ENCODE measurements around the gene SH3D19.

The SH3D19 gene

GRCh38 chr4:151104621-151105020 lies 220.8 kb downstream of the SH3D19 start:
- peaks cover 68% of the 10 kb centered on the region for H3F3A ChIP-seq (ENCODE audit: insufficient read depth)

GRCh38 chr4:151103758-151104157 lies 221.6 kb downstream of the SH3D19 start:
- Histone ChIP-seq H3K36me3 (ENCODE audit: low read length) (peaks cover 64% of the 10 kb centered on the region), H3K9me3 (ENCODE audit: insufficient read depth, low read length) (no peaks in the 10 kb centered on the region), H2AFZ (ENCODE audit: low read depth, low read length, severe bottlenecking) (no peak overlapping the region), H4K20me1 (ENCODE audit: low read depth, low read length) (peaks cover 38% of the 10 kb centered on the region), H3K4me3 (ENCODE audit: insufficient read depth, low read length, poor library complexity, severe bottlenecking) (no peak overlapping the region), H3K9ac (ENCODE audit: low read length) (no peak overlapping the region), H3K4me2 (ENCODE audit: low read depth, low read length, poor library complexity, severe bottlenecking) (no peak overlapping the region), H3F3A (ENCODE audit: insufficient read depth) (peaks cover 70% of the 10 kb centered on the region), H3K27me3 (ENCODE audit: low read length) (no peaks in the 10 kb centered on the region), H3K79me2 (ENCODE audit: insufficient read depth, low read length) (peaks cover 44% of the 10 kb centered on the region), H3K27ac (ENCODE audit: low read depth, low read length) (no peak overlapping the region), H3K9me2 (replicated peaks; ENCODE audit: insufficient read depth, low read length) (no peaks in the 10 kb centered on the region)
- TF ChIP-seq EZH2phosphoT487 (conservative IDR thresholded peaks at IDR 0.05; ENCODE audit: low read length) (no peak), CTCF (IDR thresholded peaks at IDR 0.05; ENCODE audit: insufficient read depth, low read length, poor library complexity, severe bottlenecking) (no peak)

More at GRCh38 chr4:151104621-151105020, 220.8 kb downstream of the SH3D19 start:
- peaks cover 64% of the 10 kb centered on the region for H3K36me3 ChIP-seq (ENCODE audit: low read length)
- H3K9me2 ChIP-seq (replicated peaks; ENCODE audit: insufficient read depth, low read length): no peaks in the 10 kb centered on the region
- no peaks in the 10 kb centered on the region for H3K9me3 ChIP-seq (ENCODE audit: insufficient read depth, low read length)
- no peak overlapping the region for H3K9ac ChIP-seq (ENCODE audit: low read length)
- H3K4me2 ChIP-seq (ENCODE audit: low read depth, low read length, poor library complexity, severe bottlenecking): no peak overlapping the region
- H2AFZ ChIP-seq (ENCODE audit: low read depth, low read length, severe bottlenecking): no peak overlapping the region
- peaks cover 38% of the 10 kb centered on the region for H4K20me1 ChIP-seq (ENCODE audit: low read depth, low read length)
- H3K27ac ChIP-seq (ENCODE audit: low read depth, low read length): no peak overlapping the region
- peaks cover 42% of the 10 kb centered on the region for H3K79me2 ChIP-seq (ENCODE audit: insufficient read depth, low read length)
- no peak overlapping the region for H3K4me3 ChIP-seq (ENCODE audit: insufficient read depth, low read length, poor library complexity, severe bottlenecking)
- H3K27me3 ChIP-seq (ENCODE audit: low read length): no peaks in the 10 kb centered on the region
- TF ChIP-seq EZH2phosphoT487 (conservative IDR thresholded peaks at IDR 0.05; ENCODE audit: low read length): no peak
- no peak for TF ChIP-seq CTCF (IDR thresholded peaks at IDR 0.05; ENCODE audit: insufficient read depth, low read length, poor library complexity, severe bottlenecking)

GRCh38 chr4:151100531-151100930 lies 224.9 kb downstream of the SH3D19 start:
- Histone ChIP-seq H2AFZ (ENCODE audit: low read depth, low read length, severe bottlenecking) (no peak overlapping the region), H3K27me3 (ENCODE audit: low read length) (no peaks in the 10 kb centered on the region), H3K4me2 (ENCODE audit: low read depth, low read length, poor library complexity, severe bottlenecking) (peak overlapping the region; percentile 96), H4K20me1 (ENCODE audit: low read depth, low read length) (peaks cover 34% of the 10 kb centered on the region), H3K79me2 (ENCODE audit: insufficient read depth, low read length) (peaks cover 44% of the 10 kb centered on the region), H3K4me3 (ENCODE audit: insufficient read depth, low read length, poor library complexity, severe bottlenecking) (peak overlapping the region; percentile 76), H3K36me3 (ENCODE audit: low read length) (peaks cover 51% of the 10 kb centered on the region), H3K9me3 (ENCODE audit: insufficient read depth, low read length) (no peaks in the 10 kb centered on the region), H3F3A (ENCODE audit: insufficient read depth) (peaks cover 48% of the 10 kb centered on the region), H3K27ac (ENCODE audit: low read depth, low read length) (peak overlapping the region; percentile 72), H3K9me2 (replicated peaks; ENCODE audit: insufficient read depth, low read length) (no peaks in the 10 kb centered on the region), H3K9ac (ENCODE audit: low read length) (peak overlapping the region; percentile 98)
- no peak for TF ChIP-seq EZH2phosphoT487 (conservative IDR thresholded peaks at IDR 0.05; ENCODE audit: low read length)
- no peak for TF ChIP-seq CTCF (IDR thresholded peaks at IDR 0.05; ENCODE audit: insufficient read depth, low read length, poor library complexity, severe bottlenecking)
